SH-SY5Y (cell line): ENCODE data around the gene ARHGEF25.

Experiments used
- GATA2 ChIP-seq: IDR thresholded peaks from 2 replicates; pipeline ENCODE4 v1.6.1; 2011; ENCODE audit warnings: mild to moderate bottlenecking, low read depth, low read length
- GATA3 ChIP-seq: IDR thresholded peaks from 2 replicates; pipeline ENCODE4 v1.6.1; 2011; ENCODE audit warnings: low read depth, mild to moderate bottlenecking, low read length, moderate library complexity

DNA sequence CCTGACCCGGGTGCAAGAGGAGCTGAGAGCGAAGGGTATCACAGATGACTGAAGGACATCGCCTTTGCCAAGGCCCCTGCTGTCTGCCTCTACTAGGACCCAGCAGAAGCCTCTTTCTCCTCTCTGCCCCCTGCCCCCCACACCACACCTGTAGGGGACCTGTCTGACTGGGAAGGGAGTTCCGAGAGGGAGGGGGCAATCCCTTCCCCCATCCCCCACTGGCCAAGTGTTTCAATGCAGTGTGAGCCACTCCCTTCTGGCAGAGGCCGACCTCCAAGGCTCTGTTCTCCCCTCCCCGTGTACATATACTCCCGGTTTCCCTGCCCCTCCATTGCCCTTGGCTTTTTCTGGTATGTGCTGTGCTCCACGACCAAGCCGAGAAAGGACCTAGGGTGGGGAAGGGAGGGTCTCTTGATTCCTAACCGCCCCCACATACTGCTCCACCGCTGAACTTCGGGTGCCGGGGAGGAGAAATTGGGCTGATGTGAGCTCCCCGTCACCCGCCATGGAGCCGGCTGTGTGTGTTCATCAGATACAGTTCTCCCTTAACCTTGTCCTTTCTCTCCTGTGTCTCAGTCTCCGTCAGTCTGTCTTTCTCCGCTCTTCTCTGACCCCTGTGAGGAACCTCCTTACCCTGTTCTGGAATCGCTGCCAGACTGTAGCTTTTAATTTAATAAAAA is 2.0 kb upstream of the ARHGEF25 start:
- no peak for TF ChIP-seq GATA3
- TF ChIP-seq GATA2, result no peak
